Measurements from ENCODE around the gene CHST9.

Gene CHST9

DNA sequence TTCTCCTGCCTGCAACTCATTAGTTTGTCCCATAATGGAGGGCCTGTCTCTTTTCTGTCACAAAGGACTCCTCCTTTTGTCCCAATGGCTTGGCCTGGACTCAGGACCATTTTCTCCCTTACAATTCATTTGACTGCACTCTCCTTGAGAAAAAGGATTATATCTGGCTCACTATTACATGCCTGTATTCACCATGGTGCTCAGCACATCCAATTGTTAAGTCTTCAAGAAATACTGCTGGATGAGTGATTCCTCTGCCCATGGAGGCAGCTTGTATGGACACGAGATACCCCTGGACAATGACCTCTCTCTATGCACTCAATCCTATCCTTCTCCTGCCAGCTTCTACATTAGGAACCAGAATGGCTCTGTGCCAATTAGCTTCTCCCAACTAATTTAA lies 47.0 kb downstream of the CHST9 start:
- Histone ChIP-seq H3K36me3 (ENCODE audit: insufficient read depth) (no peaks in the 10 kb centered on the region), H4K20me1 (ENCODE audit: insufficient read depth) (no peaks in the 10 kb centered on the region), H3K27me3 (ENCODE audit: insufficient read depth, low read depth) (no peaks in the 10 kb centered on the region), H2AFZ (ENCODE audit: low read depth) (no peak overlapping the region), H3K27ac (no peak overlapping the region), H3K79me2 (ENCODE audit: insufficient read depth, low read depth) (no peaks in the 10 kb centered on the region), H3K4me3 (IDR thresholded peaks at IDR 0.05; ENCODE audit: insufficient read depth, low read depth, low read length) (no peak overlapping the region), H3K4me1 (ENCODE audit: low read depth, poor library complexity, severe bottlenecking) (no peaks in the 10 kb centered on the region), H3K4me2 (no peak overlapping the region), H3K9ac (no peak overlapping the region)
- TF ChIP-seq, protein P1, sequence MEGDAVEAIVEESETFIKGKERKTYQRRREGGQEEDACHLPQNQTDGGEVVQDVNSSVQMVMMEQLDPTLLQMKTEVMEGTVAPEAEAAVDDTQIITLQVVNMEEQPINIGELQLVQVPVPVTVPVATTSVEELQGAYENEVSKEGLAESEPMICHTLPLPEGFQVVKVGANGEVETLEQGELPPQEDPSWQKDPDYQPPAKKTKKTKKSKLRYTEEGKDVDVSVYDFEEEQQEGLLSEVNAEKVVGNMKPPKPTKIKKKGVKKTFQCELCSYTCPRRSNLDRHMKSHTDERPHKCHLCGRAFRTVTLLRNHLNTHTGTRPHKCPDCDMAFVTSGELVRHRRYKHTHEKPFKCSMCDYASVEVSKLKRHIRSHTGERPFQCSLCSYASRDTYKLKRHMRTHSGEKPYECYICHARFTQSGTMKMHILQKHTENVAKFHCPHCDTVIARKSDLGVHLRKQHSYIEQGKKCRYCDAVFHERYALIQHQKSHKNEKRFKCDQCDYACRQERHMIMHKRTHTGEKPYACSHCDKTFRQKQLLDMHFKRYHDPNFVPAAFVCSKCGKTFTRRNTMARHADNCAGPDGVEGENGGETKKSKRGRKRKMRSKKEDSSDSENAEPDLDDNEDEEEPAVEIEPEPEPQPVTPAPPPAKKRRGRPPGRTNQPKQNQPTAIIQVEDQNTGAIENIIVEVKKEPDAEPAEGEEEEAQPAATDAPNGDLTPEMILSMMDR (conservative IDR thresholded peaks at IDR 0.05; ENCODE audit: low read depth, low read length) = no peak

GRCh38 chr18:27136208-27136535 lies 48.9 kb downstream of the CHST9 start:
- Histone ChIP-seq H3K79me2 (ENCODE audit: insufficient read depth, low read depth) (no peaks in the 10 kb centered on the region), H3K4me2 (no peak overlapping the region), H4K20me1 (ENCODE audit: insufficient read depth) (no peaks in the 10 kb centered on the region), H3K4me1 (ENCODE audit: low read depth, poor library complexity, severe bottlenecking) (no peaks in the 10 kb centered on the region), H3K9ac (no peak overlapping the region), H3K27me3 (ENCODE audit: insufficient read depth, low read depth) (no peaks in the 10 kb centered on the region), H3K27ac (no peak overlapping the region), H3K4me3 (IDR thresholded peaks at IDR 0.05; ENCODE audit: insufficient read depth, low read depth, low read length) (no peak overlapping the region), H3K36me3 (ENCODE audit: insufficient read depth) (no peaks in the 10 kb centered on the region), H2AFZ (ENCODE audit: low read depth) (no peak overlapping the region)
- TF ChIP-seq, protein P1 (conservative IDR thresholded peaks at IDR 0.05; ENCODE audit: low read depth, low read length) = no peak

DNA sequence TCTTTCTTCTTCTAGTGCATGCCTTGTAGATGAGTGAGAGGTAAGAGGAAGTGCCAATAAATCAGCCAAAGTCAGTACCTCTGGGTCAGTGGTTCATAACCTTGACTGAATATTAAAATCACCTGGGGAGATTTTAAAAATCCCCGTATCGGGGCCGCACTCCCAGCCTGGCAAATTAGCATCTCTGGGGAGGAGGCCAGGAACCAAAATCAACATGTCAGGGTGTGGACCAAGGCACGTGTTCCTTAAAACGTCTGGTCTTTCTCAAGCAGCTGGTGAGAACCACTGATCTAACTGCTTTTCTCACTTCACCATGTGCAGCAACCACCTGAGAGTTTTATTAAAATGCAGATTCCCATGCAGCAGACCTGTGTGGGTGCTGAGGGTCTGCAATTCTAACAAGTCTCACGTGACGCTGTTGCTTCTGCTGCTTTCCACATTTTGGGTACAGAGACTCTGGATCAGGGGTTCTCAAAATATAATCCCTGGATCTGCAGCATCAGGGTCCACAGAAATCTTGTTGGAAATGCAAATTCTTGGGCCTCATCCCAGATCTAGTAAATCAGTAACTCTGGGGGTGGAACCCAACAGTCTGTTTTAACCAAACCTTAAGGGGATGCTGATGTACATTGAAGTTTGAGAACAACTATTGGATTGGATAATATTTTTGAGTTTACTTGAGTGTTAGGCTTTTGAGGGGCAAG lies 49.5 kb downstream of the CHST9 start:
- H3K27me3 ChIP-seq (ENCODE audit: insufficient read depth, low read depth) = no peaks in the 10 kb centered on the region
- H3K4me3 ChIP-seq (IDR thresholded peaks at IDR 0.05; ENCODE audit: insufficient read depth, low read depth, low read length) = no peak overlapping the region
- TF ChIP-seq, protein P1 (conservative IDR thresholded peaks at IDR 0.05; ENCODE audit: low read depth, low read length) = no peak
- no peaks in the 10 kb centered on the region for H4K20me1 ChIP-seq (ENCODE audit: insufficient read depth)
- H3K4me1 ChIP-seq (ENCODE audit: low read depth, poor library complexity, severe bottlenecking) = no peaks in the 10 kb centered on the region
- H3K27ac ChIP-seq = no peak overlapping the region
- no peak overlapping the region for H3K9ac ChIP-seq
- H3K36me3 ChIP-seq (ENCODE audit: insufficient read depth) = no peaks in the 10 kb centered on the region
- no peaks in the 10 kb centered on the region for H3K79me2 ChIP-seq (ENCODE audit: insufficient read depth, low read depth)
- H3K4me2 ChIP-seq = no peak overlapping the region
- no peak overlapping the region for H2AFZ ChIP-seq (ENCODE audit: low read depth)

GRCh38 chr18:27130065-27130630 lies 55.0 kb downstream of the CHST9 start:
- H3K4me1 ChIP-seq (ENCODE audit: low read depth, poor library complexity, severe bottlenecking) = no peaks in the 10 kb centered on the region
- no peak overlapping the region for H3K4me2 ChIP-seq
- H3K4me3 ChIP-seq (IDR thresholded peaks at IDR 0.05; ENCODE audit: insufficient read depth, low read depth, low read length) = no peak overlapping the region
- H3K79me2 ChIP-seq (ENCODE audit: insufficient read depth, low read depth) = no peaks in the 10 kb centered on the region
- no peak overlapping the region for H3K27ac ChIP-seq
- no peaks in the 10 kb centered on the region for H3K27me3 ChIP-seq (ENCODE audit: insufficient read depth, low read depth)
- H4K20me1 ChIP-seq (ENCODE audit: insufficient read depth) = no peaks in the 10 kb centered on the region
- TF ChIP-seq, protein P1 (conservative IDR thresholded peaks at IDR 0.05; ENCODE audit: low read depth, low read length) = no peak
- H2AFZ ChIP-seq (ENCODE audit: low read depth) = no peak overlapping the region
- H3K9ac ChIP-seq = no peak overlapping the region
- no peaks in the 10 kb centered on the region for H3K36me3 ChIP-seq (ENCODE audit: insufficient read depth)
